IPS DF 19.7 (cell line): ENCODE results near the gene MRM3.
A peak's percentile ranks its signal among the peaks of the same experiment; 100 is the strongest.
"Not testable (repeated sequence)": the region's sequence is repeated elsewhere in the genome, so short reads cannot be mapped to it uniquely, and the experiment has no call there.

Experiments used
- DNase-seq: peaks from one replicate; pipeline ENCODE4 v3.0.0-alpha.2; 2013; ENCODE audit warnings: low read depth, low spot score

MRM3 gene

DNA sequence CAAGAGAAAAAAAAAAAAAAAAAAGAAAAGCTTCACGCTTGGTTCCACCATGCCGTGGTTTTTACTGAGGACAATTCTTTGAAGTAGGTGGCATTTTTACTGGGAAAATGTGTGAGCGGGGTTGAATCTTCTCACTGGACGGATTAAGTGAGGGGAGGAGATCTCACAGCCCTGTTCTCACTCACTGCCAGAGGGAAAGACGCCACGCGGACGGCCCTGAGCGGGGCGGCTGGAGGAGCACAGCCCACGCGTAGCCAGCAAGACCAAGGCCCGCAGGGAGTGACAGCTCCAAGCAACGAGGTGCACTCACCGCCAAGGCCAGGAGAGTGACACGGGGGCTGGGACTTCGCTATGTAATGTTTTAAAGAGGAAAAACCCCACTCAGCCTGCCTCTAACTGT lies 43.1 kb downstream of the MRM3 start:
- no peak for DNase-seq

DNA sequence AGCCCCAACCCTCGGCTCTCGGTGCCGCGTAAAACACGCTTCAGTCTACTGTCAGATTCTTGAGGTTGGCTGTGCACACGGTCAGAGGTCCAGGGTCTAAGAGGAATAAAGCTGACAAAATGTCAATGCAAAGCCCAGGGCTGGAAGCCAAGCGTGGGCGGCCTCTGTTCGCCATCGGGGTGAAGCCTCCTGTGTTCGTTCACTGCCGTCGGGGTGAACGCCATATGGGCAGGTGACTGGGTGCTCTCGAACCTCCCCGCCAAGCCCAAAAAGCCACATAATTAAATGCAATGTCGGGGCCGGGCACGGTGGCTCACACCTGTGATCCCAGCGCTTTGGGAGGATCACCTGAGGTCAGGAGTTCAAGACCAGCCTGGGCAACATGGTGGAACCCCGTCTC lies 44.6 kb downstream of the MRM3 start:
- DNase-seq: no peak

GRCh38 chr17:828761-829160 lies 46.6 kb downstream of the MRM3 start:
- DNase-seq: no peak

GRCh38 chr17:829614-830013 lies 47.5 kb downstream of the MRM3 start:
- not testable (repeated sequence) for DNase-seq

- no peak for DNase-seq
Observed at GRCh38 chr17:830381-830780, 48.2 kb downstream of the MRM3 start.

- no peak for DNase-seq
Observed at GRCh38 chr17:830950-831349, 48.8 kb downstream of the MRM3 start.

DNA sequence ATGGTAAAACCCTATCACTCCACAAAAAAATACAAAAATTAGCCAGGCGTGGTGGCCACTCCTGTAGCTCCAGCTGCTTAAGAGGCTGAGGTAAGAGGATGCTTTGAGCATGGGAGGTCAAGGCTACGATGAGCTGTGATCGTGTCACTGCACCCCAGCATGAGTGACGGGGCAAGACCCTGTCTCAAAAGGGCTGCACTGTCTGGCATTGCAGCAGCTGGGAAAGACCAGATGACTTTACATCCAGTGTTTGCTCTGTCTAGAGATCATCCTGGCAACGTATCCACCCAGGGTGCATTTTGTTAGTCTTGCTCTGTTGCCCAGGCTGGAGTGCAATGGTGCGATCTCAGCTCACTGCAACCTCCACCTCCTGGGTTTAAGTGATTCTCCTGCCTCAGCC lies 52.0 kb downstream of the MRM3 start:
- no peak for DNase-seq

DNA sequence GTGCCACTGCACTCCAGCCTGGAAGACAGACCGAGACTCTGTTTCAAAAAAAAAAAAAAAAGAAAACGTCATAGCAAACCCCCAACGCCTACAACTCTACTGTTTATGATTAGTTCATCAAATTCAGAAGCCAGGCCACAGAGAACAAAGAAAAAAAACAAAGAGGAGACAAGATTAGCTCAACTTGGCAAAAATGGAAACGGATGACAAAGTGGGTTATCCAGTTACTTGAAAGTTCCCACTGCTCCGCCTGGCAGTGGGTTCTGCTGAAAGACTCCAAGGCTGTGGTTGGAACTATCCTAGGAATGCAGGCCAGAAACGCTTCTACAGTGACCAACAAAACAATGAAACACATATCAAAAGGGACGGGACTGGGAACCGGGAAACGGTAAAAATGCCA lies 53.1 kb downstream of the MRM3 start:
- DNase-seq: peak; percentile 64

- DNase-seq: not testable (repeated sequence)
Observed at GRCh38 chr17:835721-836120, 53.6 kb downstream of the MRM3 start.

DNA sequence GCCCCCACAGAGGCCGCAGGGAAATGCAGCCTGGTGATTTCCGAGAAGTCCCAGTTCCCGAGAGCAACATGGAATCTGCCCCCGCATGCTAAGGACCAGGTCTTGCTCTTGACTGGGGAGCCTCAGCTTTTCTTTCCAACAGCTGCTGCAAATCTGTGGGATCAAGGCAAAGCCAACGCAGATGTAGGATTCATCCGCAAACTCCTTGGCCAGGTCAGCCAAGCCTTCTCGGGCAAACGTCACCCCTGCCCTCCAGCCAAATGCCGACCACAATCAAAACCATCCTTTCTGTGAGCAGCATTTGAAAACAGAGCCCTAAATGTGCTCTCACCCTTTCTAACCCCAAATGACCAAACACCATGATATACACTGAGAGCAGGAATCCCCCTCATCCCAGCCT lies 54.0 kb downstream of the MRM3 start:
- DNase-seq: no peak

DNA sequence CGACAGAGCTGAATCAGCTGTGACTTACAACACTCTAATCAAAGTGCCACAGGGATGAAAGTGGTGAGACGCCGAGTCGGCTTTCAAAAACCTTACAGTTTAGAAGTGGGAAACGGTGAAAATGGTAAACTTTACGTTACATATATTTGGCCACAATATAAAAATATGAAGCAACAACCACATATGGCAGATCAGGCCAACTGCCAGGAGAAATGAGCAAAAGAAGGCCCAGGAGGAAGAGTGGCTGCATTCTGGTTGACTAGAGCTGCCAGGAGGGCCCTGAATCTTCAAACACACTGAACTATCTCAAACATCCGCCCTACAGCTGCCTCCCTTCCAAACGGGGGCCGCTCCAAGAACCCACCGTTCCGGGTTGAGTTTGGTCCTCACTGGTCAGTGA lies 56.3 kb downstream of the MRM3 start:
- DNase-seq: no peak

DNA sequence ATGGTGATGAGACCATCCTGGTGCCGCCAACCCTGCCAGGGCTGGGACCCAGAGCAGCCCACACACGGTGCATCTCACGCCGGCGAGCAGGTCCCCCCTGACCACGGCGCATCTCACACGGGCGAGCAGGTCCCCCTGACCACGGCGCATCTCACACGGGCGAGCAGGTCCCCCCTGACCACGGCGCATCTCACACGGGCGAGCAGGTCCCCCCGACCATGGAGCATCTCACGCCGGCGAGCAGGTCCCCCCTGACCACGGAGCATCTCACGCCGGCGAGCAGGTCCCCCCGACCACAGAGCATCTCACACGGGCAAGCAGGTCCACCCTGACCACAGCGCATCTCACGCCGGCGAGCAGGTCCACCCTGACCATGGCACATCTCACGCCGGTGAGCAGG lies 59.2 kb downstream of the MRM3 start:
- no peak for DNase-seq
